HT-29 (cell line): ENCODE results near the gene CMTM7. TPM values are rescaled to one million over a fixed set of nuclear protein-coding genes. Genes with fewer than 3 reads are reported as not detected.
"Not testable (repeated sequence)": the region's sequence is repeated elsewhere in the genome, so short reads cannot be mapped to it uniquely, and the experiment has no call there.

Experiments used
- DNase-seq: peaks from one replicate; pipeline ENCODE4 v3.0.0-alpha.2; 2015; ENCODE audit warnings: low spot score
- total RNA-seq: library from RNA; depleted of rRNA; stranded (reverse); fragments of >200 nt; shearing (Covaris generic); gene quantifications from 2 replicates; pipeline ENCODE4 v1.2.3, GENCODE V29; 2014

CMTM7 gene
- total RNA-seq, 1 experiment from 2014 or later = 20.2 TPM

- DNase-seq = no peak
These were observed 64.9 kb downstream of the CMTM7 start for GRCh38 chr3:32456429-32457130.

GRCh38 chr3:32457971-32458471, 66.4 kb downstream of the CMTM7 start:
- DNase-seq = no peak

DNA sequence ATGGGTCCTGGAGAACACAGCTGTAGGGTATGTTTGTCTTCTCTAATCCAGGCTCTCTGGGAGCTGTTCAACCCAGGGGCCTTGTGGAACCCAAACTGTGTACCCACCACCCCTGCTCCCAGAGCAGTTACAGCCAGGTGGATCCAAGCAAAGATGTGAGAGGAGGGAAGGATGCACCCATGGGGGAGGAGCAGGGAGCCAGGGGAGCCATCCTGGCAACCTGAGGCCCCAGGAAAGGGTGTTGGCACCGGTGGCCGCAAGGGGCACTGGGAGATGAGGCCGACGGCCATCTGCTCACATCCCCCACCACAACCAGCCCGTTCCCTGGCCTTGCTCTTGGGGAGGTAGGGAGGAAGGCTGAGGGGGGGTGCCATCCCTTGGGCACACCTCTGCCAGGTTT, 67.8 kb downstream of the CMTM7 start:
- no peak for DNase-seq

- DNase-seq = no peak
These were observed 68.5 kb downstream of the CMTM7 start for GRCh38 chr3:32460031-32460749.

- not testable (repeated sequence) for DNase-seq
These were observed 69.3 kb downstream of the CMTM7 start for GRCh38 chr3:32460817-32461496.

DNA sequence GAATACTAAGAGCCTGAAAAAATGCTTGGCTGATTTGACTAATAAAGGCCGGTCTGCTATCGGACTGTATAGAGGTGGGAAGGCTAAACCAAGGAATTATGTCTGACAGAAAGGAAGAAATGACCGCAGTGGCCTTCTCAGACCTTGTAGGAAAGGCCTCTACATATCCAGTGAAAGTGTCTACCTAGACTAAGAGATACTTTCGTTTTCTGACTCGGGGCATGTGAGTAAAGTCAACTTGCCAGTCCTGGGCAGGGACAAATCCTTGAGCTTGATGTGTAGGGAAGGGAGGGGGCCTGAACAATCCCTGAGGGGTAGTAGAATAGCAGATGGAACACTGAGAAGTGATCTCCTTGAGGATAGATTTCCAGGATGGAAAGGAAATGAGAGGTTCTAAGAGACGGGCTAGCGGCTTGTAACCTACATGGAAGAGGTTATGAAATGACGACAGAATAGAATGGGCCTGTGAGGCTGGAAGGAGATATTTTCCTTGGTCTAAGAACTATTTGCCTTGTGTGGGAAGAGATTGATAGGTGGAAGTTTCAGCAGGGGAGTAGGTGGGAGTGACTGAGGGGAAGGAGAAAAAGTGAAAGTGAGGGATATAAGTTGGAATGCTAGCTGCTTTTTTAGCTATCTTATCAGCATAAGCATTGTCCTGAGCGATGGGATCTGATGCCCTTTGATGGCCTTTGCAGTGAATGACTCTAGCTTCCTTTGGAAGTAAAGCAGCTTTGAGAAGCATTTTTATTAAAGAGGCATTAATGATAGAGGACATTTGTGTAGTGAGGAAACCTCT, 70.7 kb downstream of the CMTM7 start:
- DNase-seq = not testable (repeated sequence)

DNA sequence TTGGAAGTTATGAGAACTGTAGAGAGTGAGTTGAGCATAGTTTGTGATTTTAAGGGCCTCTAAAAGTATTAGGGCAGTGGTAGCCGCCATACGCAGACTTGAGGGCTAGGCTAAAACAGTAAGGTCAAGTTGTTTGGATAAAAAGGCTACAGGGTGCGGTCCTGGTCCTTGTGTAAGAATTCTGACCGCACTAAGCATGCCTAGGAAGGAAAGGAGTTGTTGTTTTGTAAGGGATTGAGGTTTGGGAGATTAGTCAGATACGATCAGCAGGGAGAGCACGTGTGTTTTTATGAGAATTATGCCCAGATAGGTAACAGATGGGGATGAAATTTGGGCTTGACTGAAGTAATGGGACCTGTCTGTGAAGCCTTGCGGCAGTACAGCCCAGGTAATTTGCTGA, 71.8 kb downstream of the CMTM7 start:
- not testable (repeated sequence) for DNase-seq

DNA sequence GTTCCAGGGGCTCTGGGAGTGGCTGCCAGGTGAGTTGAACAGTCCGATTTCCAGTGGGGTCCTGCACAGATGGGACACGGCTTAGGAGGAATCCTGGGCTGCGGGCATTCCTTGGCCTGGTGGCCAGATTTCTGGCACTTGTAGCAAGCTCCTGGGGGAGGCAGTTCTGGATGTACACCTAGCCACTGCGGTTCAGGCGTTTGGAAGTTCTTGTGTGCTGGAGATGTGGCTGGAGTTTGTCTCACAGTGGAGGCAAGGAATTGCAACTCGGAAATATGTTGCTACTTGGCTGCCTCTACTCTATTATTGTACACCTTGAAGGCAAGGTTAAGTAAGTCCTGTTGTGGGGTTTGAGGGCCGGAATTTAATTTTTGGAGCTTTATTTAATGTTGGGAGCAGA, 73.1 kb downstream of the CMTM7 start:
- not testable (repeated sequence) for DNase-seq

GRCh38 chr3:32466808-32467207, 75.2 kb downstream of the CMTM7 start:
- not testable (repeated sequence) for DNase-seq

GRCh38 chr3:32467333-32468070, 75.8 kb downstream of the CMTM7 start:
- peak; percentile 65 for DNase-seq

DNA sequence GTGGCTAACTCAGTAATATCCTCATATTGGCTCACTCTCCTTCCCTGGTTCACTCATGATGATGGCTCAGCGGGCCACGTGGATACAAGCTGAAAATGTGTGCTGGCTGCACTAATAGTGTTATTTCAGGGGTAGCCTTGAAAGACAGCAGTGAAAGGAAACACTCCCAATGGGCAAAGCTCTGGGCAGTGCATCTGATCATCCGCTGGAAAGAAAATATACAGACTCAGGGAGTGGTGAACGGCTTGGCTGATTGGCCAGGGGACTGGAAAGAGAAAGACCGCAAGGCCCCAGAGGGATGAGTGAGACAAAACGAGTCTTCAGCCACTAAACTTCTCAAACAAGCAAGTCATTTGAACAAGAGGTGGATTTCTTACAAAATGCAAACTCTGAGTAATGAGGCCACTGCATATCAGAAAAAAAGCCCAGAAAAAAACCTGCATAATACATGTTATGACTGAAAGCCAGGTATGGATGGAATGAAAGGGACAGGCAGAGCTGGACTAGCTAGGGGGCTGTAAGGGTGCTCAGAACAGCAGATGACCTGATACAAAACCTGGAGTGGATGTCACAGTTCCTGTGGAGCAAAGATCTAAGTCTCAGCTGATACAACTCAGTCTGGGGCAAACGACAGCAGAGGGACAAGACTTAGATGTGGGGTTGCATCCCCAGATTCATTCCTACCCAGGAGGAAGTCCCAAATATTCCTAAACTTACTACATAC, 77.7 kb downstream of the CMTM7 start:
- no peak for DNase-seq

DNA sequence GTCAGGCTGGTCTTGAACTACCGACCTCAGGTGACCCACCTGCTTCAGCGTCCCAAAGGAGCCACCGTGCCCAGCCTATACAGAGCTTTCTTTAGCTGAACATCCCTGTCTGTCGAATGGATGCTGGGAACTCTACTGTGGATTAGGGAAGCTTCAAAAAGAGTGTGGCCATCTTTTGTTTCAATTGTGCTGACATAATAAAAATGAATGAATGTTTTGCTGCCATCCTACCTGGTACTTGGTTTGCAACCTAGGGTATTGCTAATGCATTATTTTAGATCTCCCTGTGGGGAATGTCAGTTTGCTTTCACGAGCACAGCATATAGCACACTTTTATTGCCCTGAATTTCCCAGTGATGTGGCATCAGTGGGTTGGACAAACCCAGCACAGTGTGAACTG, 78.7 kb downstream of the CMTM7 start:
- no peak for DNase-seq

GRCh38 chr3:32471246-32471645, 79.6 kb downstream of the CMTM7 start:
- no peak for DNase-seq

DNA sequence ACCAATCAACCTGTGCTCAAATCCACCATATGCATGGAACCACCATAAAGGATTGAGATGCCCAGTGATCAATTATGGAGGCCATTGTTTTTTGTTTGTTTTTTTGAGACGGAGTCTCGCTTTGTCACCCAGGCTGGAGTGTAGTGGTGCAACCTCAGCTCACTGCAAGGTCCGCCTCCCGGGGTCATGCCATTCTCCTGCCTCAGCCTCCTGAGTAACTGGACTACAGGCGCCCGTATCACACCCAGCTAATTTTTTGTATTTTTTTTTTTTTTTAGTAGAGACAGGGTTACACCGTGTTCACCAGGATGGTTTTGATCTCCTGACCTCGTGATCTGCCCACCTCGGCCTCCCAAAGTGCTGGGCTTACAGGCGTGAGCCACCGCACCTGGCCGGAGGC, 80.5 kb downstream of the CMTM7 start:
- not testable (repeated sequence) for DNase-seq

- DNase-seq = no peak
These were observed 82.5 kb downstream of the CMTM7 start for GRCh38 chr3:32474201-32474600.

GRCh38 chr3:32480604-32481003, 89.0 kb downstream of the CMTM7 start:
- DNase-seq = no peak

DNA sequence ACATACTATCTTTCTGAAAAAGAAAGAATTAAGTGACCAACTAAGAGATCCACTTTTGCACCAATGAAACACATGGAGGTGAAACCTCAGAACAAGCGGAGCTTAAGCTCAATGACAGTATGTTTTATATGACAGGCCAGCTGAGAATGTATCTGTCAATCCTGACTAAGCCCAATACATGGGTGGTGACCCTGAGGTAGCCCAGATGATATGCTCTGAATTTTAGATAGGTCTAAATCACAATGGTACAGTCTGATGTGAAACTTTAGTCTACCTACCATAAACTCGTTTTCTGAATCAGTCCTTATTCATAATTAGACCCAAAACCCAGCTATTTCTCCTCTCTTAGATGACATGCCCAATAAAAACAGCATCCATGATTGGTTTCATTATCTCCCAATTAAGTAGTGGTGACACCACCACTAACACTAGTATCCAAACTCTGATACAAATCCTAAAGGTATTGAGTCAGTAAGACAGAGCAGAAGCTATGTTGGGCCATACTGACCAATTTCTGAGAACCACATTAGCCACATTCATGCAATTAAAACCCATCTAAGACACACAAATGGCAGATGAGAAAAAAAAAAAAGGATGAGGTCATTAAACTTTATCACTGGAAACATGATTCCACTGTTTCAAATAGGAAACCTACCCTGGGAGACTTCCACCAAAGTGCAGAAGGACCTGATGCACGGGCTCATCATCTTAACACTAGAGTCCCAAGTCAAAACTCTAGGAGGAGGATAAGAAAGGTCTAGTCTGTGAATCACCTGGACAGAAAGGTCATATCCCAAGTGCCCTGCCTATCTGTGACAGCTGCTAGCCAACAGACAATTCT, 90.4 kb downstream of the CMTM7 start:
- no peak for DNase-seq

GRCh38 chr3:32482693-32483092, 91.0 kb downstream of the CMTM7 start:
- DNase-seq = no peak

- DNase-seq = no peak
These were observed 92.1 kb downstream of the CMTM7 start for GRCh38 chr3:32483772-32484171.
